Measurements from ENCODE around the gene TTC36. TPM values are rescaled to one million over a fixed set of nuclear protein-coding genes. Genes with fewer than 3 reads are reported as not detected.
A peak's percentile ranks its signal among the peaks of the same experiment; 100 is the strongest.

The TTC36 gene
- total and polyA plus RNA-seq, 2 donors (not counting 1 experiment from before 2014, with no cell fraction given): 0.99 TPM; not detected in 1

- H3K27me3 ChIP-seq (ENCODE audit: control insufficient read depth, insufficient read depth, low read length): no peaks in the 10 kb centered on the region
- H3K4me1 ChIP-seq (ENCODE audit: control insufficient read depth, extremely low read depth, insufficient read depth, low read length): no peaks in the 10 kb centered on the region
- no peak overlapping the region for H3K27ac ChIP-seq (ENCODE audit: insufficient read depth, low read length)
- H3K79me2 ChIP-seq (ENCODE audit: control insufficient read depth, insufficient read depth, low read length): no peaks in the 10 kb centered on the region
- H3K4me3 ChIP-seq (replicated peaks in 1 of 4; ENCODE audit: control extremely low read depth in 1 of 4, insufficient read depth in 1 of 4, low read depth in 3 of 4, low read length in 4 of 4): no peak overlapping the region
- no peaks in the 10 kb centered on the region for H4K20me1 ChIP-seq (ENCODE audit: control insufficient read depth, extremely low read depth, insufficient read depth, low read length)
- no peak overlapping the region for H3K4me2 ChIP-seq (ENCODE audit: extremely low read depth, insufficient read depth, low read length)
- H2AFZ ChIP-seq (ENCODE audit: low read length): no peak overlapping the region
- no peak overlapping the region for H3K9ac ChIP-seq (ENCODE audit: insufficient read depth, low read length)
- peaks cover 18% of the 10 kb centered on the region for H3K36me3 ChIP-seq (ENCODE audit: control insufficient read depth, insufficient read depth, low read length)
- TF ChIP-seq EZH2 (IDR thresholded peaks at IDR 0.05; ENCODE audit: low read length, missing control alignments) (no peak), CTCF (conservative IDR thresholded peaks at IDR 0.05 in 1 of 2, IDR thresholded peaks at IDR 0.05 in 1 of 2; ENCODE audit: low read depth in 1 of 2, low read length in 2 of 2) (no peak)
- no peak for DNase-seq (ENCODE audit: low read depth in 2 of 2)
- no peaks in the 10 kb centered on the region for H3K9me3 ChIP-seq (ENCODE audit: control insufficient read depth, insufficient read depth, low read depth, low read length)
Measured at GRCh38 chr11:118485273-118485672, 42.0 kb upstream of the TTC36 start.

- Histone ChIP-seq H3K9me3 (ENCODE audit: control insufficient read depth, insufficient read depth, low read depth, low read length) (no peaks in the 10 kb centered on the region), H3K36me3 (ENCODE audit: control insufficient read depth, insufficient read depth, low read length) (peaks cover 21% of the 10 kb centered on the region), H3K27ac (ENCODE audit: insufficient read depth, low read length) (no peak overlapping the region), H3K4me1 (ENCODE audit: control insufficient read depth, extremely low read depth, insufficient read depth, low read length) (no peaks in the 10 kb centered on the region), H3K4me2 (ENCODE audit: extremely low read depth, insufficient read depth, low read length) (no peak overlapping the region), H2AFZ (ENCODE audit: low read length) (no peak overlapping the region), H4K20me1 (ENCODE audit: control insufficient read depth, extremely low read depth, insufficient read depth, low read length) (no peaks in the 10 kb centered on the region), H3K9ac (ENCODE audit: insufficient read depth, low read length) (no peak overlapping the region), H3K79me2 (ENCODE audit: control insufficient read depth, insufficient read depth, low read length) (no peaks in the 10 kb centered on the region), H3K4me3 (replicated peaks in 1 of 4; ENCODE audit: control extremely low read depth in 1 of 4, insufficient read depth in 1 of 4, low read depth in 3 of 4, low read length in 4 of 4) (no peak overlapping the region), H3K27me3 (ENCODE audit: control insufficient read depth, insufficient read depth, low read length) (no peaks in the 10 kb centered on the region)
- no peak for TF ChIP-seq EZH2 (IDR thresholded peaks at IDR 0.05; ENCODE audit: low read length, missing control alignments)
- peak; percentile 85 to 88 for TF ChIP-seq CTCF (conservative IDR thresholded peaks at IDR 0.05 in 1 of 2, IDR thresholded peaks at IDR 0.05 in 1 of 2; ENCODE audit: low read depth in 1 of 2, low read length in 2 of 2)
- DNase-seq (ENCODE audit: low read depth in 2 of 2): peak; percentile 66 to 88
Measured at GRCh38 chr11:118488480-118489109, 38.7 kb upstream of the TTC36 start.

- H3K9me3 ChIP-seq (ENCODE audit: control insufficient read depth, insufficient read depth, low read depth, low read length): no peaks in the 10 kb centered on the region
- no peaks in the 10 kb centered on the region for H3K4me1 ChIP-seq (ENCODE audit: control insufficient read depth, extremely low read depth, insufficient read depth, low read length)
- H3K79me2 ChIP-seq (ENCODE audit: control insufficient read depth, insufficient read depth, low read length): no peaks in the 10 kb centered on the region
- peaks cover 18% of the 10 kb centered on the region for H3K36me3 ChIP-seq (ENCODE audit: control insufficient read depth, insufficient read depth, low read length)
- H3K4me3 ChIP-seq (replicated peaks in 1 of 4; ENCODE audit: control extremely low read depth in 1 of 4, insufficient read depth in 1 of 4, low read depth in 3 of 4, low read length in 4 of 4): no peak overlapping the region
- no peak overlapping the region for H3K27ac ChIP-seq (ENCODE audit: insufficient read depth, low read length)
- no peak for DNase-seq (ENCODE audit: low read depth in 2 of 2)
- H3K27me3 ChIP-seq (ENCODE audit: control insufficient read depth, insufficient read depth, low read length): no peaks in the 10 kb centered on the region
- H3K4me2 ChIP-seq (ENCODE audit: extremely low read depth, insufficient read depth, low read length): no peak overlapping the region
- H3K9ac ChIP-seq (ENCODE audit: insufficient read depth, low read length): no peak overlapping the region
- H2AFZ ChIP-seq (ENCODE audit: low read length): no peak overlapping the region
- no peaks in the 10 kb centered on the region for H4K20me1 ChIP-seq (ENCODE audit: control insufficient read depth, extremely low read depth, insufficient read depth, low read length)
- TF ChIP-seq EZH2 (IDR thresholded peaks at IDR 0.05; ENCODE audit: low read length, missing control alignments) (no peak), CTCF (conservative IDR thresholded peaks at IDR 0.05 in 1 of 2, IDR thresholded peaks at IDR 0.05 in 1 of 2; ENCODE audit: low read depth in 1 of 2, low read length in 2 of 2) (no peak)
Measured at GRCh38 chr11:118491041-118491440, 36.2 kb upstream of the TTC36 start.

Measured in fibroblast of lung (primary cell).